WTC11 (cell line): ENCODE data around the gene GRIN3B.

Experiments used
- ATF3 ChIP-seq: sonication (generic); formaldehyde crosslinking; conservative IDR thresholded peaks from 2 replicates; pipeline ENCODE4 v1.8.1; 2022; ENCODE audit warnings: mild to moderate bottlenecking, missing genetic modification reagents
- CTCF ChIP-seq: fragments of 200-600 bp; IDR thresholded peaks from 2 replicates; pipeline ENCODE4 v1.8.0; 2022; ENCODE audit warnings: antibody characterized with exemption
- E2F1 ChIP-seq: sonication (generic); formaldehyde crosslinking; IDR thresholded peaks from 2 replicates; pipeline ENCODE4 v1.8.0; 2022; ENCODE audit warnings: mild to moderate bottlenecking, missing genetic modification reagents
- E2F4 ChIP-seq: sonication (generic); formaldehyde crosslinking; IDR thresholded peaks from 2 replicates; pipeline ENCODE4 v1.8.1; 2022; ENCODE audit warnings: low read depth, mild to moderate bottlenecking, moderate library complexity, missing genetic modification reagents, borderline replicate concordance
- NR2C2 ChIP-seq: sonication (generic); formaldehyde crosslinking; IDR thresholded peaks from 2 replicates; pipeline ENCODE4 v1.8.0; 2022; ENCODE audit warnings: mild to moderate bottlenecking, missing genetic modification reagents
- USF2 ChIP-seq: sonication (generic); formaldehyde crosslinking; IDR thresholded peaks from 2 replicates; pipeline ENCODE4 v1.8.1; 2023; ENCODE audit warnings: mild to moderate bottlenecking, missing genetic modification reagents, moderate library complexity

GRCh38 chr19:1019616-1019961 lies 19.4 kb downstream of the GRIN3B start:
- TF ChIP-seq E2F1 (CRISPR knock-in tag) (no peak), ATF3 (CRISPR knock-in tag) (no peak), CTCF (no peak), E2F4 (CRISPR knock-in tag) (no peak), NR2C2 (CRISPR knock-in tag) (no peak), USF2 (CRISPR knock-in tag) (no peak)
